ENCODE data around the gene NPRL2. TPM values are rescaled to one million over a fixed set of nuclear protein-coding genes. Genes with fewer than 3 reads are reported as not detected.

The NPRL2 gene
- total RNA-seq, 1 experiment from 2014 or later, result 24.1 TPM

- no peaks in the 10 kb centered on the region for H3K9me2 ChIP-seq (ENCODE audit: insufficient read depth)
- peaks cover 29% of the 10 kb centered on the region for H3K27me3 ChIP-seq (ENCODE audit: insufficient read depth, low read depth)
- H3K4me3 ChIP-seq, result no peak overlapping the region
- POLR2A ChIA-PET (ENCODE audit: unreplicated experiment), result interaction anchor here (0.6 kb wide), 1 partner anchor 16 kb away, joined by 3 read pairs; no protein-coding TSS in a partner anchor
- H3K27ac ChIP-seq, result no peak overlapping the region
- H2AFZ ChIP-seq, result no peak overlapping the region
- no peaks in the 10 kb centered on the region for H3F3A ChIP-seq (ENCODE audit: insufficient read depth, low read depth)
- DNase-seq, result peak in 1 of 2 experiments; percentile 30
- no peaks in the 10 kb centered on the region for H4K20me1 ChIP-seq (ENCODE audit: insufficient read depth)
- BruUV-seq (replicated peaks), result no TSS peak
- no peak for TF ChIP-seq EZH2 (IDR thresholded peaks at IDR 0.05; ENCODE audit: low read depth)
- TF ChIP-seq CTCF (conservative IDR thresholded peaks at IDR 0.05), result peak; percentile 50; the same call in 1 of the 2 replicates
- intact Hi-C loops (cut with micrococcal nuclease; ENCODE audit: unreplicated experiment), result loop anchor here (2.0 kb wide), 1 partner anchor 58 kb away; no protein-coding TSS in a partner anchor
- H3K79me2 ChIP-seq (ENCODE audit: low read depth), result no peaks in the 10 kb centered on the region
- H3K9me3 ChIP-seq (ENCODE audit: insufficient read depth, low read depth), result no peaks in the 10 kb centered on the region
- H3K4me2 ChIP-seq, result no peak overlapping the region
- CTCF ChIA-PET, result interaction anchor here (0.5 to 1.0 kb wide), 4 partner anchors 9 to 172 kb away, joined by 4 to 7 read pairs (median 6); no protein-coding TSS in a partner anchor
- no peaks in the 10 kb centered on the region for H3K4me1 ChIP-seq (replicated peaks; ENCODE audit: insufficient read depth)
- H3K36me3 ChIP-seq (ENCODE audit: low read depth), result no peaks in the 10 kb centered on the region
Observed at GRCh38 chr3:50370594-50370993, 20.0 kb upstream of the NPRL2 start.

- Histone ChIP-seq H3K4me2 (no peak overlapping the region), H4K20me1 (ENCODE audit: insufficient read depth) (no peaks in the 10 kb centered on the region), H3K27me3 (ENCODE audit: insufficient read depth, low read depth) (peaks cover 29% of the 10 kb centered on the region), H2AFZ (no peak overlapping the region), H3K4me3 (no peak overlapping the region), H3K9me3 (ENCODE audit: insufficient read depth, low read depth) (no peaks in the 10 kb centered on the region), H3F3A (ENCODE audit: insufficient read depth, low read depth) (no peaks in the 10 kb centered on the region), H3K79me2 (ENCODE audit: low read depth) (no peaks in the 10 kb centered on the region), H3K4me1 (replicated peaks; ENCODE audit: insufficient read depth) (no peaks in the 10 kb centered on the region), H3K27ac (no peak overlapping the region), H3K36me3 (ENCODE audit: low read depth) (no peaks in the 10 kb centered on the region), H3K9me2 (ENCODE audit: insufficient read depth) (no peaks in the 10 kb centered on the region)
- DNase-seq, result no peak
- BruUV-seq (replicated peaks), result no TSS peak
- ChIA-PET POLR2A (ENCODE audit: unreplicated experiment) (interaction anchor here (0.6 kb wide), 1 partner anchor 1730 kb away, joined by 3 read pairs; no protein-coding TSS in a partner anchor), CTCF (no interaction called here)
- intact Hi-C loops (cut with micrococcal nuclease; ENCODE audit: unreplicated experiment), result no loop called here
- TF ChIP-seq EZH2 (IDR thresholded peaks at IDR 0.05; ENCODE audit: low read depth) (no peak), CTCF (conservative IDR thresholded peaks at IDR 0.05) (no peak)
Observed at GRCh38 chr3:50369012-50369670, 18.6 kb upstream of the NPRL2 start.

GRCh38 chr3:50365842-50366220, 15.3 kb upstream of the NPRL2 start:
- no peaks in the 10 kb centered on the region for H3K4me1 ChIP-seq (replicated peaks; ENCODE audit: insufficient read depth)
- H3K4me2 ChIP-seq, result no peak overlapping the region
- H3F3A ChIP-seq (ENCODE audit: insufficient read depth, low read depth), result no peaks in the 10 kb centered on the region
- no peak overlapping the region for H3K27ac ChIP-seq
- BruUV-seq (replicated peaks), result no TSS peak
- intact Hi-C loops (cut with micrococcal nuclease; ENCODE audit: unreplicated experiment), result no loop called here
- no peaks in the 10 kb centered on the region for H3K9me3 ChIP-seq (ENCODE audit: insufficient read depth, low read depth)
- no peak overlapping the region for H2AFZ ChIP-seq
- no peaks in the 10 kb centered on the region for H3K79me2 ChIP-seq (ENCODE audit: low read depth)
- H3K9me2 ChIP-seq (ENCODE audit: insufficient read depth), result no peaks in the 10 kb centered on the region
- H3K4me3 ChIP-seq, result no peak overlapping the region
- peaks cover 12% of the 10 kb centered on the region for H3K27me3 ChIP-seq (ENCODE audit: insufficient read depth, low read depth)
- TF ChIP-seq CTCF (conservative IDR thresholded peaks at IDR 0.05), result no peak
- no peak for TF ChIP-seq EZH2 (IDR thresholded peaks at IDR 0.05; ENCODE audit: low read depth)
- CTCF ChIA-PET, result no interaction called here
- H4K20me1 ChIP-seq (ENCODE audit: insufficient read depth), result no peaks in the 10 kb centered on the region
- H3K36me3 ChIP-seq (ENCODE audit: low read depth), result no peaks in the 10 kb centered on the region
- POLR2A ChIA-PET (ENCODE audit: unreplicated experiment), result no interaction called here
- DNase-seq, result no peak

Data from PC-9 (cell line).